ENCODE results near the gene NAA10.

DNA sequence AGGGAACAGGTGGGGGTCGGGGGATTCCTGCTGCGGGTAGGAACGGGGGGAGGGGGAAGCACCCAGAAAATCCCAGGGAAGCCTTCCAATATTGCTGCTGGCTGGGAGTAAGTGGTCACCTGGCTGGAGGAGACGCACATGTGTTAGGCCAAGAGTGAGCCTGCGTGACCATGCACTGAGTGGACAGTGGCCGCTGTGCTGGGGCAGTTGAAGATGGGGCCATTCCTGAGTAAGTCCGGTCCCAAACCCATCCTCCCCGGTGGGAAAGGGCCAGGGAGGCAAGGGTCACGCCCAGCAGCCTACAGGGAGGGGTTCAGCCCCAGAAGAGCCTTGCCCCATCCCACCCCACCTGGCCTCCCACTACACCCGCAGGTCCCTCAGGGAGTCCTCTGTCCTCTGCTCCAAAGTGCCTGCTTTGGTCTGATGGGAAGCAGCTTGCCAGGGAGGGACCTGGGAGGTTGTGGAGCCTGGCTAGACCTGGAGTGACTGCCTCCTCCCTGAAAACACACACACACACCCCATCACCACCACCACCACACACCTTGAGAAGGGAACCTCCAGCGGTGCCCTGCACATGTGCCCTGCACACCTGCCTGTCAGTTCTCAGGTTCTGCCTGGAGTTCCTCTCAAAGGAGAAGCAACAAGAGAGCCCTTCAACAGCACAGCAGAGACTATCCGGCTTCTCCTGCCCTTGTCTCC, 54.9 kb downstream of the NAA10 start:
- TF ChIP-seq EP300 (IDR thresholded peaks at IDR 0.05) (no peak), POLR2AphosphoS5 (IDR thresholded peaks at IDR 0.05) (no peak)
- TF ChIP-seq, protein P1, sequence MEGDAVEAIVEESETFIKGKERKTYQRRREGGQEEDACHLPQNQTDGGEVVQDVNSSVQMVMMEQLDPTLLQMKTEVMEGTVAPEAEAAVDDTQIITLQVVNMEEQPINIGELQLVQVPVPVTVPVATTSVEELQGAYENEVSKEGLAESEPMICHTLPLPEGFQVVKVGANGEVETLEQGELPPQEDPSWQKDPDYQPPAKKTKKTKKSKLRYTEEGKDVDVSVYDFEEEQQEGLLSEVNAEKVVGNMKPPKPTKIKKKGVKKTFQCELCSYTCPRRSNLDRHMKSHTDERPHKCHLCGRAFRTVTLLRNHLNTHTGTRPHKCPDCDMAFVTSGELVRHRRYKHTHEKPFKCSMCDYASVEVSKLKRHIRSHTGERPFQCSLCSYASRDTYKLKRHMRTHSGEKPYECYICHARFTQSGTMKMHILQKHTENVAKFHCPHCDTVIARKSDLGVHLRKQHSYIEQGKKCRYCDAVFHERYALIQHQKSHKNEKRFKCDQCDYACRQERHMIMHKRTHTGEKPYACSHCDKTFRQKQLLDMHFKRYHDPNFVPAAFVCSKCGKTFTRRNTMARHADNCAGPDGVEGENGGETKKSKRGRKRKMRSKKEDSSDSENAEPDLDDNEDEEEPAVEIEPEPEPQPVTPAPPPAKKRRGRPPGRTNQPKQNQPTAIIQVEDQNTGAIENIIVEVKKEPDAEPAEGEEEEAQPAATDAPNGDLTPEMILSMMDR (IDR thresholded peaks at IDR 0.05), result no peak
